ENCODE results near the gene LCK. TPM values are rescaled to one million over a fixed set of nuclear protein-coding genes. Genes with fewer than 3 reads are reported as not detected.

LCK gene
- polyA plus RNA-seq, 1 of the 3 experiments (the other 2 are of a cell fraction), result not detected

DNA sequence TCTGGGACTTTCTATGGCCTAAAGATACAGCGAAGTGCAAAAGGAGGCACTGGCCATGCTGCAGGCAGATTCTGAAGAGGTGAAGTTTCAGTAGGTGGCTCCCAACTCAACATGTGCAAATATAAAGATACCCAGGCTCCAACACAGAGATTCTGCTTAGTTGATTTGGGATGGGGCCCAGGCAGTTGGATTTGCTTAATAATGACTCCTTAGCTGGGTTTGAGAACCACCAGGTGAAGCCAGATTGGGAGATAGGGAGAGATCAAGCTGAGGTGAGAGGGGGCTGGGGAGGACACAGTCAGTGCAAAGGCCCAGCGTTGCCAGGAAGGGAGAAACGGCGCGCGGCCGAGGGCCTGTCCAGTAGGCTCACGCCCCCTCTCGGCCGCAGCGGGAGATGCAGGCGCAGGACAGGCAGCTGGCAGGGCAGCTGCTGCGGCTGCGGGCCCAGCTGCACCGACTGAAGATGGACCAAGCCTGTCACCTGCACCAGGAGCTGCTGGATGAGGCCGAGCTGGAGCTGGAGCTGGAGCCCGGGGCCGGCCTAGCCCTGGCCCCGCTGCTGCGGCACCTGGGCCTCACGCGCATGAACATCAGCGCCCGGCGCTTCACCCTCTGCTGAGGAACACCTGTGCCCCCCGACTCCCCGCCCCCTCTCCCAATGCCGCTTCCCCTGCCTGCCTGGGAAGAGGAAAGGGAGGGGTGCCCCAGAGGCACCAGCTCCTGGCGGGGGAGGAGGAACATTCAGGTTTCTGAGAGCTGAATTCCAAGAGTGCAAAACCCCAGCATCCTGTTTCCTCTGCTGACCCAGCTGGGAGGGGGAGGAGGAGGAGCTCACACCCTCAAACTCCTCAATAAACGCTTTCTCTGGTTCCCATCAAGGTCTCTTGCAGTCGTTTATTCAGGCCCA lies 2.8 kb upstream of the LCK start:
- H3K27me3 ChIP-seq (ENCODE audit: insufficient read depth), result no peaks in the 10 kb centered on the region
- H3K4me1 ChIP-seq (ENCODE audit: control insufficient read depth in 1 of 2, insufficient read depth in 2 of 2, low read depth in 1 of 2, low read length in 1 of 2), result peaks cover 2 to 10% of the 10 kb centered on the region in 2 experiments; a peak in 3 of 4 replicates
- H3K79me2 ChIP-seq (ENCODE audit: insufficient read depth), result no peaks in the 10 kb centered on the region
- no peaks in the 10 kb centered on the region for H4K20me1 ChIP-seq (ENCODE audit: insufficient read depth)
- no peak overlapping the region for H3K27ac ChIP-seq (ENCODE audit: low read depth in 2 of 2, low read length in 1 of 2)
- peak overlapping the region in 1 of 2 experiments; percentile 47; a peak in 1 of 4 replicates for H3K4me3 ChIP-seq (ENCODE audit: low read depth in 2 of 2, low read length in 1 of 2)
- no peaks in the 10 kb centered on the region for H3K9me2 ChIP-seq
- H3F3A ChIP-seq (replicated peaks; ENCODE audit: insufficient read depth), result peaks cover 3% of the 10 kb centered on the region
- no peak overlapping the region; the same call in 1 of the 2 replicates for H2AFZ ChIP-seq (ENCODE audit: low read depth)
- ChIA-PET CTCF (interaction anchor here (0.6 to 5.4 kb wide), 30 partner anchors 10 to 126 kb away, joined by 3 to 45 read pairs (median 4); partner anchors contain the start of genes CCDC28B and IQCC), POLR2A (interaction anchor here (0.6 kb wide), 2 partner anchors 22 to 80 kb away, joined by 3 to 5 read pairs; no protein-coding TSS in a partner anchor)
- no peak overlapping the region for H3K9ac ChIP-seq
- H3K36me3 ChIP-seq (replicated peaks in 1 of 2; ENCODE audit: control insufficient read depth in 1 of 2, insufficient read depth in 2 of 2, low read length in 1 of 2), result no peaks in the 10 kb centered on the region
- no peaks in the 10 kb centered on the region for H3K9me3 ChIP-seq
- peak; percentile 67 for TF ChIP-seq RAD21 (IDR thresholded peaks at IDR 0.05; ENCODE audit: low read length)
- TF ChIP-seq, protein P1, sequence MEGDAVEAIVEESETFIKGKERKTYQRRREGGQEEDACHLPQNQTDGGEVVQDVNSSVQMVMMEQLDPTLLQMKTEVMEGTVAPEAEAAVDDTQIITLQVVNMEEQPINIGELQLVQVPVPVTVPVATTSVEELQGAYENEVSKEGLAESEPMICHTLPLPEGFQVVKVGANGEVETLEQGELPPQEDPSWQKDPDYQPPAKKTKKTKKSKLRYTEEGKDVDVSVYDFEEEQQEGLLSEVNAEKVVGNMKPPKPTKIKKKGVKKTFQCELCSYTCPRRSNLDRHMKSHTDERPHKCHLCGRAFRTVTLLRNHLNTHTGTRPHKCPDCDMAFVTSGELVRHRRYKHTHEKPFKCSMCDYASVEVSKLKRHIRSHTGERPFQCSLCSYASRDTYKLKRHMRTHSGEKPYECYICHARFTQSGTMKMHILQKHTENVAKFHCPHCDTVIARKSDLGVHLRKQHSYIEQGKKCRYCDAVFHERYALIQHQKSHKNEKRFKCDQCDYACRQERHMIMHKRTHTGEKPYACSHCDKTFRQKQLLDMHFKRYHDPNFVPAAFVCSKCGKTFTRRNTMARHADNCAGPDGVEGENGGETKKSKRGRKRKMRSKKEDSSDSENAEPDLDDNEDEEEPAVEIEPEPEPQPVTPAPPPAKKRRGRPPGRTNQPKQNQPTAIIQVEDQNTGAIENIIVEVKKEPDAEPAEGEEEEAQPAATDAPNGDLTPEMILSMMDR (IDR thresholded peaks at IDR 0.05), result peak; percentile 74
- peak; percentile 55 for TF ChIP-seq SMC3 (IDR thresholded peaks at IDR 0.05; ENCODE audit: low read depth, low read length)
- no peak for TF ChIP-seq TEAD4 (IDR thresholded peaks at IDR 0.05; ENCODE audit: borderline replicate concordance, insufficient read depth)
- TF ChIP-seq ELF1 (IDR thresholded peaks at IDR 0.05), result no peak
- peak; percentile 21 for TF ChIP-seq CHD2 (IDR thresholded peaks at IDR 0.05; ENCODE audit: low read length, partially characterized antibody)
- 34% methylated on average over 12 of the region's 31 CpGs for WGBS (ENCODE audit: low lambda C conversion rate)
- H3K4me2 ChIP-seq, result no peak overlapping the region
- peak; percentile 91 for DNase-seq

DNA sequence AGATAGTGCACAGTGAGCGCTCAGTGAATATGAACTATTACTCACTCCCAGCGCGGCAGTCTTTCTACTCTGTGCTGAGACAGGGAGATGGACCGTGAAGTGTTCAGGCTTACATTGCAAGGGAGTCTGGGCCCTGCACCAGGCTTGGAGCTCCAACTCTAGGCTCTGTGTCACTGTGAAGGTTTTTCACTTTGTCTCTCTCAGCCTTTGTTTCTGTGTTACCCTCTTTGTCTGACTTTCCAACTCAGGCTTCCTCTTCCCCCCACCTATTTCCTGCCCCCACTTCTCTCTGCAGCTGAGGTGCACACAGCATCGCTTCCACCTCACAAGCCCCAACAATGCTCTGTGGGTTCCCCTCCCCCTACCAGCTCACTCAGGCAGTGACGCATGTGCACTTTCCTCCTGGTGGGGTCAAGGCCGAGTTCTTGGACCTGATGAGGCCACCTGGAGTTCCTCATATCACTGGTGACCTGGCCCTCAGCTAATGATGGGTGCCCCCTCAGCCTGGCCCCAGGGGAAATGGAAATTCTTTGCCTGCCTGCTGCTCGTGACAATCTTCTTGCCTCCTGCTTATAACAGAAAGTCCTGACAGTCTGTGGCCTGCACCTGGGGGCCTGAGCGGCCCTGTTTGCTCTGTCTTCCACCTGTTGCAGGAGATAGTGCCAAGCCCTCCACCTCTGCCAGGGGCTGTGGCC lies 1.1 kb upstream of the LCK start:
- no peaks in the 10 kb centered on the region for H3K79me2 ChIP-seq (ENCODE audit: insufficient read depth)
- no peaks in the 10 kb centered on the region for H3K9me2 ChIP-seq
- H3K36me3 ChIP-seq (replicated peaks in 1 of 2; ENCODE audit: control insufficient read depth in 1 of 2, insufficient read depth in 2 of 2, low read length in 1 of 2), result no peaks in the 10 kb centered on the region
- H2AFZ ChIP-seq (ENCODE audit: low read depth), result no peak overlapping the region
- no peaks in the 10 kb centered on the region for H3K27me3 ChIP-seq (ENCODE audit: insufficient read depth)
- no peak overlapping the region for H3K4me3 ChIP-seq (ENCODE audit: low read depth in 2 of 2, low read length in 1 of 2)
- TF ChIP-seq GATA2 (CRISPR knock-in tag; IDR thresholded peaks at IDR 0.05) (no peak), EP300 (IDR thresholded peaks at IDR 0.05; ENCODE audit: borderline replicate concordance in 1 of 2, low read depth in 1 of 2, low read length in 1 of 2) (no peak), ELF1 (IDR thresholded peaks at IDR 0.05) (no peak), FOXJ3 (CRISPR knock-in tag; IDR thresholded peaks at IDR 0.05) (no peak), GABPA (IDR thresholded peaks at IDR 0.05; ENCODE audit: low read depth) (no peak), POLR2AphosphoS5 (IDR thresholded peaks at IDR 0.05; ENCODE audit: low read depth, low read length) (no peak), YY1 (IDR thresholded peaks at IDR 0.05; ENCODE audit: low read depth) (no peak), TCF12 (IDR thresholded peaks at IDR 0.05) (no peak), RAD21 (IDR thresholded peaks at IDR 0.05; ENCODE audit: low read length) (no peak)
- TF ChIP-seq, protein P2, sequence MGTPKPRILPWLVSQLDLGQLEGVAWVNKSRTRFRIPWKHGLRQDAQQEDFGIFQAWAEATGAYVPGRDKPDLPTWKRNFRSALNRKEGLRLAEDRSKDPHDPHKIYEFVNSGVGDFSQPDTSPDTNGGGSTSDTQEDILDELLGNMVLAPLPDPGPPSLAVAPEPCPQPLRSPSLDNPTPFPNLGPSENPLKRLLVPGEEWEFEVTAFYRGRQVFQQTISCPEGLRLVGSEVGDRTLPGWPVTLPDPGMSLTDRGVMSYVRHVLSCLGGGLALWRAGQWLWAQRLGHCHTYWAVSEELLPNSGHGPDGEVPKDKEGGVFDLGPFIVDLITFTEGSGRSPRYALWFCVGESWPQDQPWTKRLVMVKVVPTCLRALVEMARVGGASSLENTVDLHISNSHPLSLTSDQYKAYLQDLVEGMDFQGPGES (IDR thresholded peaks at IDR 0.05; ENCODE audit: low read depth, low read length), result no peak
- TF ChIP-seq, protein P3, sequence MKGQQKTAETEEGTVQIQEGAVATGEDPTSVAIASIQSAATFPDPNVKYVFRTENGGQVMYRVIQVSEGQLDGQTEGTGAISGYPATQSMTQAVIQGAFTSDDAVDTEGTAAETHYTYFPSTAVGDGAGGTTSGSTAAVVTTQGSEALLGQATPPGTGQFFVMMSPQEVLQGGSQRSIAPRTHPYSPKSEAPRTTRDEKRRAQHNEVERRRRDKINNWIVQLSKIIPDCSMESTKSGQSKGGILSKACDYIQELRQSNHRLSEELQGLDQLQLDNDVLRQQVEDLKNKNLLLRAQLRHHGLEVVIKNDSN (IDR thresholded peaks at IDR 0.05; ENCODE audit: borderline replicate concordance, low read depth), result no peak
- TF ChIP-seq, protein P4, sequence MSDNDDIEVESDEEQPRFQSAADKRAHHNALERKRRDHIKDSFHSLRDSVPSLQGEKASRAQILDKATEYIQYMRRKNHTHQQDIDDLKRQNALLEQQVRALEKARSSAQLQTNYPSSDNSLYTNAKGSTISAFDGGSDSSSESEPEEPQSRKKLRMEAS (IDR thresholded peaks at IDR 0.05; ENCODE audit: low read depth), result no peak
- ChIA-PET POLR2A (no interaction called here), CTCF (interaction anchor here (0.6 to 5.4 kb wide), 2 partner anchors 22 to 34 kb away, joined by 4 to 45 read pairs; no protein-coding TSS in a partner anchor)
- no peaks in the 10 kb centered on the region for H4K20me1 ChIP-seq (ENCODE audit: insufficient read depth)
- peaks cover 3% of the 10 kb centered on the region for H3F3A ChIP-seq (replicated peaks; ENCODE audit: insufficient read depth)
- peaks cover 2 to 10% of the 10 kb centered on the region in 2 experiments; a peak in 3 of 4 replicates for H3K4me1 ChIP-seq (ENCODE audit: control insufficient read depth in 1 of 2, insufficient read depth in 2 of 2, low read depth in 1 of 2, low read length in 1 of 2)
- no peaks in the 10 kb centered on the region for H3K9me3 ChIP-seq
- no peak overlapping the region for H3K27ac ChIP-seq (ENCODE audit: low read depth in 2 of 2, low read length in 1 of 2)
- no peak overlapping the region for H3K9ac ChIP-seq
- 89% methylated on average over 9 of the region's 9 CpGs for WGBS (ENCODE audit: low lambda C conversion rate)
- DNase-seq, result no peak
- no peak overlapping the region for H3K4me2 ChIP-seq

Data from SK-N-SH (cell line).